Measurements from ENCODE around the gene TCF15.

GRCh38 chr20:595330-596308 is 14.5 kb downstream of the TCF15 start:
- TF ChIP-seq POLR2A (IDR thresholded peaks at IDR 0.05; ENCODE audit: low read depth, low read length) (no peak), CTCF (conservative IDR thresholded peaks at IDR 0.05; ENCODE audit: low read depth, low read length) (no peak), CEBPB (IDR thresholded peaks at IDR 0.05; ENCODE audit: low read depth, low read length) (no peak), MXI1 (IDR thresholded peaks at IDR 0.05; ENCODE audit: borderline replicate concordance, low read depth, low read length) (no peak), RFX5 (IDR thresholded peaks at IDR 0.05; ENCODE audit: low read depth, low read length) (no peak), RAD21 (IDR thresholded peaks at IDR 0.05; ENCODE audit: low read length) (no peak), MAZ (IDR thresholded peaks at IDR 0.05; ENCODE audit: borderline replicate concordance, low read depth, low read length) (no peak), USF2 (IDR thresholded peaks at IDR 0.05; ENCODE audit: low read depth, low read length) (no peak), RCOR1 (IDR thresholded peaks at IDR 0.05; ENCODE audit: insufficient replicate concordance, low read length) (no peak), ELK1 (IDR thresholded peaks at IDR 0.05; ENCODE audit: borderline replicate concordance, low read depth, low read length) (no peak)

Data from IMR-90 (cell line).